RWPE2 (cell line): ENCODE measurements around the gene EXOSC5.

Experiments
- ATAC-seq: fragments of 200-7000 bp; cut with Tn5 transposase; 3 replicates; pipeline ENCODE4 v1.9.1; 2021; ENCODE audit warnings: low read depth
- DNase-seq: peaks from one replicate; pipeline ENCODE4 v3.0.0-alpha.2; 2020; ENCODE audit warnings: low spot score
- H3K27ac ChIP-seq: fragments of 450-650 bp; 2 replicates; pipeline ENCODE4 v1.5.1; 2017; ENCODE audit warnings: mild to moderate bottlenecking; ENCODE audit not compliant: poor library complexity, severe bottlenecking
- H3K27me3 ChIP-seq: fragments of 250-450 bp; sonication (Bioruptor Pico); 2 replicates; pipeline ENCODE4 v1.5.1; 2021; ENCODE audit warnings: mild to moderate bottlenecking, moderate library complexity; ENCODE audit not compliant: insufficient read depth, poor library complexity, severe bottlenecking
- H3K36me3 ChIP-seq: fragments of 250-450 bp; sonication (Bioruptor Pico); 2 replicates; pipeline ENCODE4 v1.5.1; 2020; ENCODE audit warnings: low read depth, mild to moderate bottlenecking, moderate library complexity
- H3K4me1 ChIP-seq: fragments of 250-450 bp; sonication (Bioruptor Pico); 2 replicates; pipeline ENCODE4 v1.5.1; 2021; ENCODE audit warnings: mild to moderate bottlenecking, moderate library complexity; ENCODE audit not compliant: insufficient read depth, poor library complexity, severe bottlenecking
- H3K4me3 ChIP-seq: fragments of 250-450 bp; sonication (Bioruptor Pico); 2 replicates; pipeline ENCODE4 v1.5.1; 2021; ENCODE audit warnings: mild to moderate bottlenecking, moderate library complexity; ENCODE audit not compliant: severe bottlenecking
- H3K9me3 ChIP-seq: fragments of 250-450 bp; sonication (Bioruptor Pico); 2 replicates; pipeline ENCODE4 v1.5.1; 2021; ENCODE audit warnings: mild to moderate bottlenecking, moderate library complexity; ENCODE audit not compliant: severe bottlenecking
- CTCF ChIP-seq: fragments of 450-650 bp; IDR thresholded peaks from one replicate; pipeline ENCODE4 v1.5.1; 2017; ENCODE audit warnings: mild to moderate bottlenecking, moderate library complexity; ENCODE audit not compliant: poor library complexity, severe bottlenecking

EXOSC5 gene

GRCh38 chr19:41415154-41415571 lies 18.0 kb upstream of the EXOSC5 start:
- ATAC-seq (no peak), DNase-seq (no peak)
- H3K4me3 ChIP-seq = no peak overlapping the region
- H3K9me3 ChIP-seq = no peaks in the 10 kb centered on the region
- H3K4me1 ChIP-seq = no peaks in the 10 kb centered on the region
- peaks cover 12% of the 10 kb centered on the region for H3K36me3 ChIP-seq
- TF ChIP-seq CTCF = no peak
- H3K27ac ChIP-seq = no peak overlapping the region
- H3K27me3 ChIP-seq = no peaks in the 10 kb centered on the region

- Histone ChIP-seq H3K27ac (no peak overlapping the region), H3K27me3 (no peaks in the 10 kb centered on the region), H3K4me1 (peaks cover under 1% of the 10 kb centered on the region), H3K9me3 (no peaks in the 10 kb centered on the region), H3K36me3 (peaks cover 8% of the 10 kb centered on the region; the same call in 1 of the 2 replicates), H3K4me3 (no peak overlapping the region)
- TF ChIP-seq CTCF = no peak
- ATAC-seq = no peak
- DNase-seq = no peak
Measured at GRCh38 chr19:41414461-41414860, 17.3 kb upstream of the EXOSC5 start.

- H3K27ac ChIP-seq = no peak overlapping the region
- H3K4me1 ChIP-seq = peaks cover 4% of the 10 kb centered on the region
- H3K36me3 ChIP-seq = peaks cover 8% of the 10 kb centered on the region; the same call in 1 of the 2 replicates
- no peak overlapping the region for H3K4me3 ChIP-seq
- no peak for DNase-seq
- no peaks in the 10 kb centered on the region for H3K27me3 ChIP-seq
- no peak for ATAC-seq
- no peak for TF ChIP-seq CTCF
- H3K9me3 ChIP-seq = no peaks in the 10 kb centered on the region
Measured at GRCh38 chr19:41413947-41414346, 16.8 kb upstream of the EXOSC5 start.

GRCh38 chr19:41412953-41413352 lies 15.8 kb upstream of the EXOSC5 start:
- Histone ChIP-seq H3K4me3 (no peak overlapping the region), H3K9me3 (no peaks in the 10 kb centered on the region), H3K27me3 (no peaks in the 10 kb centered on the region), H3K4me1 (peaks cover 4% of the 10 kb centered on the region), H3K36me3 (peaks cover 8% of the 10 kb centered on the region; the same call in 1 of the 2 replicates), H3K27ac (no peak overlapping the region)
- ATAC-seq = no peak
- TF ChIP-seq CTCF = no peak
- no peak for DNase-seq

GRCh38 chr19:41411968-41412265 lies 14.8 kb upstream of the EXOSC5 start:
- Histone ChIP-seq H3K27ac (no peak overlapping the region), H3K4me1 (peaks cover 4% of the 10 kb centered on the region), H3K9me3 (no peaks in the 10 kb centered on the region), H3K36me3 (peaks cover 8% of the 10 kb centered on the region; the same call in 1 of the 2 replicates), H3K27me3 (no peaks in the 10 kb centered on the region), H3K4me3 (no peak overlapping the region)
- no peak for ATAC-seq
- TF ChIP-seq CTCF = no peak
- no peak for DNase-seq
